Measurements from ENCODE around the gene COL21A1. TPM values are rescaled to one million over a fixed set of nuclear protein-coding genes. Genes with fewer than 3 reads are reported as not detected.
"Not testable (repeated sequence)": the region's sequence is repeated elsewhere in the genome, so short reads cannot be mapped to it uniquely, and the experiment has no call there.

Gene COL21A1
- total RNA-seq, 4 donors from 2014 or later: 1.3 to 2.1 (median 1.6) TPM

DNA sequence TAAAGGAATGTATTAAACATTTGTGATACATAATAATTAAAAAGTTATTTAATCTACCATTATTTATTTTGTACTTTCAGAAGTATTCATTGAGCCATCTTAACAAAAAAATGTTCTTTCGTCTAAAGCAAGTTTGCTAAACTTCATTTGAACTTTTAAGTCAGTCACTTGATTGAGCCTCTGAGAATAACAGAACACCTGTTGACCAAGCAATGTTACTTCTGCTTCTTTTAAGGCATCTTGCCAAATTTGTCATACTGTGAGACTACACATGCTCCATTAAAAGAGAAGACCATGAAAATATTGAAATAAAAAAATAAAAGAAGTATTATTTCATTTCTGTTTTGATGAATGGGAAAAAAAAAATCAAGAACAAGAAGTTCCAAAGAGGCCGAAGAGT is 230.2 kb downstream of the COL21A1 start:
- WGBS, 2 donors: 53 to 59% methylated on average over 2 of the region's 2 CpGs
- Histone ChIP-seq H3K27ac (no peak overlapping the region), H3K36me3 (no peaks in the 10 kb centered on the region), H3K4me3 (no peak overlapping the region), H3K27me3 (no peaks in the 10 kb centered on the region), H3K9me3 (no peaks in the 10 kb centered on the region), H3K4me1 (no peaks in the 10 kb centered on the region)
- intact Hi-C loops (cut with DNase I): no loop called here
- no peak for DNase-seq
- TF ChIP-seq POLR2A (IDR thresholded peaks at IDR 0.05): no peak
- TF ChIP-seq, protein P1, sequence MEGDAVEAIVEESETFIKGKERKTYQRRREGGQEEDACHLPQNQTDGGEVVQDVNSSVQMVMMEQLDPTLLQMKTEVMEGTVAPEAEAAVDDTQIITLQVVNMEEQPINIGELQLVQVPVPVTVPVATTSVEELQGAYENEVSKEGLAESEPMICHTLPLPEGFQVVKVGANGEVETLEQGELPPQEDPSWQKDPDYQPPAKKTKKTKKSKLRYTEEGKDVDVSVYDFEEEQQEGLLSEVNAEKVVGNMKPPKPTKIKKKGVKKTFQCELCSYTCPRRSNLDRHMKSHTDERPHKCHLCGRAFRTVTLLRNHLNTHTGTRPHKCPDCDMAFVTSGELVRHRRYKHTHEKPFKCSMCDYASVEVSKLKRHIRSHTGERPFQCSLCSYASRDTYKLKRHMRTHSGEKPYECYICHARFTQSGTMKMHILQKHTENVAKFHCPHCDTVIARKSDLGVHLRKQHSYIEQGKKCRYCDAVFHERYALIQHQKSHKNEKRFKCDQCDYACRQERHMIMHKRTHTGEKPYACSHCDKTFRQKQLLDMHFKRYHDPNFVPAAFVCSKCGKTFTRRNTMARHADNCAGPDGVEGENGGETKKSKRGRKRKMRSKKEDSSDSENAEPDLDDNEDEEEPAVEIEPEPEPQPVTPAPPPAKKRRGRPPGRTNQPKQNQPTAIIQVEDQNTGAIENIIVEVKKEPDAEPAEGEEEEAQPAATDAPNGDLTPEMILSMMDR (IDR thresholded peaks at IDR 0.05): no peak

DNA sequence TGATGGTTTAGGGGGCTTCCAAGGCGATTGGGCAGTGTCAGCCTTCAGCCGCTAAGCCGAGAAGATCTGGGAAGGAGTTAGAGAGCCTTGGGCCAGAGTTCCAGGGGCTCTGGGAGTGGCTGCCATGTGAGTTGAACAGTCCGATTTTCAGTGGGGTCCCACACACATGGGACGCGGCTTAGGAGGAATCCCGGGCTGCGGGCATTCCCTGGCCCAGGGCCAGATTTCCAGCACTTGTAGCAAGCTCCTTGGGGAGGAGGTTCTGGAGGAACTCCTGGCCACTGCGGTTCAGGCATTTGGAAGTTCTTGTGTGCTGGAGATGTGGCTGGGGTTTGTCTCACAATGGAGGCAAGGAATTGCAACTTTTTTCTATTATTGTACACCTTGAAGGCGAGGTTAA is 233.3 kb downstream of the COL21A1 start:
- H3K36me3 ChIP-seq; DNase-seq; H3K4me1 ChIP-seq; H3K9me3 ChIP-seq; H3K27me3 ChIP-seq; H3K27ac ChIP-seq; intact Hi-C loops (cut with DNase I); H3K4me3 ChIP-seq: not testable (repeated sequence)
- 86 to 88% methylated on average over 5 to 7 of the region's 10 CpGs for WGBS, 2 donors

DNA sequence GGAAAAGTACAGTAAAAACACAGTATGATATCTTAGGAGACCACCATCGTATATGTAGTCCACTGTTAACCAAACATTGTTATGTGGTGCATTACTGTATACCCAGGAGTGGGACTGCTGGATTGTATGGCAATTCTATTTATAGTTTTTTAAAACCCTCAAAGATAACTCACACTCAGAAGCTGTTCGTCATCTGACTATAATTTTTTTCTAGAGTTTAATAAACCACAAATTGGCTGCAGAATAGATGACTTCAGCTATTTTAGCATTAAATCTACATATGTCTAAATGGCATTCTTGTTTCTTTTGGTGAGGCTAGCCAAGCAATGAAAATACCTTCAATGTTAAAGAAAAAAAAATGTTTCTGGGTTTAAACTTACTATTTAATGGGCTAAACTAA is 237.7 kb downstream of the COL21A1 start:
- TF ChIP-seq, protein P1 (IDR thresholded peaks at IDR 0.05): no peak
- no peak for TF ChIP-seq POLR2A (IDR thresholded peaks at IDR 0.05)
- no peak for DNase-seq
- 55 to 68% methylated on average over 2 of the region's 2 CpGs for WGBS, 2 donors
- Histone ChIP-seq H3K4me1 (no peaks in the 10 kb centered on the region), H3K36me3 (no peaks in the 10 kb centered on the region), H3K9me3 (no peaks in the 10 kb centered on the region), H3K4me3 (no peak overlapping the region), H3K27me3 (no peaks in the 10 kb centered on the region), H3K27ac (no peak overlapping the region)
- intact Hi-C loops (cut with DNase I): no loop called here

Small RNAs within 50 kb of the gene (small RNA-seq; reads per million reads assigned to genes)
- gene DHFRP6: 0 reads per million in 4 donors
